Right renal pelvis (tissue), 4 donors: ENCODE data around the gene C20orf144. TPM values are rescaled to one million over a fixed set of nuclear protein-coding genes. Genes with fewer than 3 reads are reported as not detected.

Experiments used
- DNase-seq, 4 donors: peaks; one replicate each; pipeline ENCODE4 v3.0.0-alpha.2; 2013; ENCODE audit warnings: low read depth in 4 of 4, low spot score in 3 of 4, missing footprints in 1 of 4
- polyA plus RNA-seq, 4 donors: library from polyadenylated mRNA; unstranded; fragments of 120-200 nt; gene quantifications; one replicate each; pipeline ENCODE4 v1.2.1, GENCODE V29; 2013; ENCODE audit not compliant: insufficient read length in 4 of 4

Gene C20orf144
- polyA plus RNA-seq, 4 donors = 0.12 to 0.26 (median 0.21) TPM

- peak in 1 of 4 donors; percentile 59 for DNase-seq
These were observed 1.3 kb downstream of the C20orf144 start for GRCh38 chr20:33663161-33664084.

- no peak for DNase-seq
These were observed 2.1 kb downstream of the C20orf144 start for GRCh38 chr20:33664085-33664761.

GRCh38 chr20:33664762-33665144 is 2.6 kb downstream of the C20orf144 start:
- DNase-seq = no peak

GRCh38 chr20:33666293-33667244 is 4.4 kb downstream of the C20orf144 start, which contains the start of gene ACTL10:
ACTL10 (plus strand) TSS chr20:33666943; CDS start chr20:33667498, 555 bp downstream.
- DNase-seq = peak; percentile 88 to 93 (median 90)

GRCh38 chr20:33667245-33667675 is 5.1 kb downstream of the C20orf144 start:
- DNase-seq = no peak

- peak in 1 of 4 donors; percentile 65 for DNase-seq
These were observed 5.7 kb downstream of the C20orf144 start for GRCh38 chr20:33667676-33668465.

- no peak for DNase-seq
These were observed 6.5 kb downstream of the C20orf144 start for GRCh38 chr20:33668466-33669155.

- DNase-seq = no peak
These were observed 7.1 kb downstream of the C20orf144 start for GRCh38 chr20:33669224-33669623.

GRCh38 chr20:33669873-33670640 is 7.9 kb downstream of the C20orf144 start:
- no peak for DNase-seq

GRCh38 chr20:33670715-33671499 is 8.8 kb downstream of the C20orf144 start:
- no peak for DNase-seq

- DNase-seq = no peak
These were observed 9.6 kb downstream of the C20orf144 start for GRCh38 chr20:33671573-33672288.

GRCh38 chr20:33672426-33673113 is 10.4 kb downstream of the C20orf144 start:
- DNase-seq = no peak

GRCh38 chr20:33673114-33673409 is 10.9 kb downstream of the C20orf144 start:
- no peak for DNase-seq

GRCh38 chr20:33673410-33674293 is 11.5 kb downstream of the C20orf144 start:
- no peak for DNase-seq
